ENCODE results near the gene WARS2. TPM values are rescaled to one million over a fixed set of nuclear protein-coding genes. Genes with fewer than 3 reads are reported as not detected.

Gene WARS2
- total RNA-seq, 1 experiment from 2014 or later = 37.9 TPM

DNA sequence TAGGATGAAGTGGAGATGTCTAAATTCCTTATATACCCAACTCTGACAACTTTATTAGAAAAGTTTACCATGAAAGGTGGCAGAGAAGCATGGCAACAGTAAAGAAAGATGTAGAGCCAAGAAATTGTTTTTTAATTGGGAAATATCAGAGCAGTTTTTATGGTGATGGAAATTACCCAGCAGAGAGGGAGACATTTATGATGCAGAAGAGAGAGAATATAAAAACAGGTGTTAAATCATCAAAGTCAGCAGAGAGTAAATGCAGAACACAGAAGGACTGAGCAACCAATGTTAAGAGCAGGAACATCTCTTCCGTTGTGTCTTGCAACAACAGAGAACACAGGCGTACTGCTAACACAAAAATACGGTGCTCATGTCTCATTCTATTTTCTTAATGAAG lies 28.2 kb downstream of the WARS2 start:
- DNase-seq = no peak
- H3K9me3 ChIP-seq = peaks cover 8% of the 10 kb centered on the region
- H3K4me3 ChIP-seq = no peak overlapping the region
- H3K27me3 ChIP-seq = no peaks in the 10 kb centered on the region
- peaks cover 2% of the 10 kb centered on the region; the same call in 1 of the 2 replicates for H3K36me3 ChIP-seq

DNA sequence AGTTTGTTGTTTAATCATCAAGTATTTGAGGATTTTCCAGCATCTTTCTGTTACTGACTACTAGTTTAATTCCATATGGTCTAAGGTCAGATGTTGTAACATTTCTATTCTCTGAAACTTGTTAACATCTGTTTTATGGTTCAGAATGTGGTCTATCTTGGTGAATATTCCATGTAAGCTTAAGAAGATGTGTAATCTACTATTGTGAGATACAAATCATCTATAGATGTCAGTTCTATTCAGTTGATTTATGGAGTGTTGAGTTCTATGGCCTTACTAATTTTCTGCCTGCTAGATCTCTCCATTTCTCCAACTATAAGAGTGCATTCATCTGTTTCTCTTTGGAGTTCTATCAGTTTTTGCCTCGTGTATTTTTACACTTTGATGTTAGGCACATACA lies 31.5 kb downstream of the WARS2 start:
- no peak for DNase-seq
- Histone ChIP-seq H3K36me3 (peaks cover 2% of the 10 kb centered on the region; the same call in 1 of the 2 replicates), H3K27me3 (no peaks in the 10 kb centered on the region), H3K9me3 (peaks cover 8% of the 10 kb centered on the region), H3K4me3 (no peak overlapping the region)

DNA sequence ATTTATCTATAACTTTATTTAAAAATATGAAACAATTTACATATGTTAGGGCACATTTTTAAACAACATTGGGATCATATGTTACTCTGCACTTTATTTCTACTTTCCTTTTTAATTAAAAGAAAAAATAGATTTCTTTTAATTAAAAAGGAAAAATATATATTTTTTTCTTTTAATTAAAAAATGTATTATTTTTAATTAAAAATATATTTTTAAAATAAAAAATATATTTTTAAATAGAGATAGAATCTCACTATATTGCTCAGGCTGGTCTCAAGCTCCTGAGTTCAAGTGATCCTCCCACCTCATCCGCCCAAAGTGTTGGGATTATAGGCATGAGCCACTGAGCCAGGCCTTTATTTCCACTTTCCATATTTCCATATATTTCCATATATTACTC lies 36.7 kb downstream of the WARS2 start:
- H3K36me3 ChIP-seq = no peaks in the 10 kb centered on the region; the same call in 1 of the 2 replicates
- no peak for DNase-seq
- H3K27me3 ChIP-seq = no peaks in the 10 kb centered on the region
- no peaks in the 10 kb centered on the region; the same call in 1 of the 2 replicates for H3K9me3 ChIP-seq
- no peak overlapping the region for H3K4me3 ChIP-seq

GRCh38 chr1:119102051-119102450 lies 38.4 kb downstream of the WARS2 start:
- H3K4me3 ChIP-seq = no peak overlapping the region
- DNase-seq = no peak
- H3K27me3 ChIP-seq = no peaks in the 10 kb centered on the region
- no peaks in the 10 kb centered on the region; the same call in 1 of the 2 replicates for H3K36me3 ChIP-seq
- no peaks in the 10 kb centered on the region; the same call in 1 of the 2 replicates for H3K9me3 ChIP-seq

DNA sequence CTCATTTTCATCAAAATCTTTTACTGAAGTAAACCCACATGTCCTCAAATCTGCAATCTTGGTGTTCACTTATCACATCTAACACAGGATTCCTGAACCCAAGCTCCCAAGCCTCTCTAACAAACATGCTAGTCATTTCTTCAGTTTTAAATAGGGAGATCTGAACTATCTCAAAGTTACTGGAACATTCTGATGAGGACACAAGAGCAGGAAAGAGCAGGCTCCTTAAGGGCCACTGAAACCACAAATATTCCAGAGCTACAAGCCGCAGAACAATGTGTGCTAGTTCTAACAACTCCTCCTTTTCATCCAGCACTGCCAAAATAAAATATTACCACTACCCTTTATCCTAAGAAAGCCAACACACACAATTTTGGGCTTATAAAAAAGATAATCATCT lies 38.9 kb downstream of the WARS2 start:
- H3K9me3 ChIP-seq = no peaks in the 10 kb centered on the region
- H3K27me3 ChIP-seq = no peaks in the 10 kb centered on the region
- H3K36me3 ChIP-seq = no peaks in the 10 kb centered on the region; the same call in 1 of the 2 replicates
- H3K4me3 ChIP-seq = no peak overlapping the region
- no peak for DNase-seq

- no peaks in the 10 kb centered on the region for H3K9me3 ChIP-seq
- H3K27me3 ChIP-seq = no peaks in the 10 kb centered on the region
- H3K4me3 ChIP-seq = no peak overlapping the region
- DNase-seq = no peak
- no peaks in the 10 kb centered on the region; the same call in 1 of the 2 replicates for H3K36me3 ChIP-seq
Observed at GRCh38 chr1:119099775-119100174, 40.7 kb downstream of the WARS2 start.

DNA sequence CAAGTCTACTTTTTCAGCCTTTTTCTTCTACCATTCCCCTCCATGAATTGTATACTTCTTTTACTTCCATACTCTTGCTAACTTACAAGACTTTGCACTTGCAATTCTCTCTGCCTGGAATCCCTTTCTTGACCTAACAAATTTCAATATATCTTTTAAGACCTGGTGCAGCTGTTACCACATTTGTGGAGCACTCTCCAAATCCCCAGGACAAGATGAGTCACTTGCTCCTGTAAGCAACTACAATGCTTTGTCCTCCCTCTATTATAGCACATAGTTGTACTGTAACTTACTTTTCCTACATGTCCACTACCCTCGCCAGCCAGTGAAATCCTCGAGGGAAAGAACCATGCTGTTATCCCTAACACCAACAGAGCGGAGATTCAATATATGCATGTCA lies 43.1 kb downstream of the WARS2 start:
- Histone ChIP-seq H3K36me3 (no peaks in the 10 kb centered on the region; the same call in 1 of the 2 replicates), H3K4me3 (no peak overlapping the region), H3K9me3 (no peaks in the 10 kb centered on the region), H3K27me3 (no peaks in the 10 kb centered on the region)
- peak; percentile 14 for DNase-seq

GRCh38 chr1:119093721-119094120 lies 46.7 kb downstream of the WARS2 start:
- Histone ChIP-seq H3K36me3 (peaks cover 3% of the 10 kb centered on the region), H3K4me3 (no peak overlapping the region), H3K9me3 (peaks cover 20% of the 10 kb centered on the region), H3K27me3 (no peaks in the 10 kb centered on the region)
- DNase-seq = no peak

DNA sequence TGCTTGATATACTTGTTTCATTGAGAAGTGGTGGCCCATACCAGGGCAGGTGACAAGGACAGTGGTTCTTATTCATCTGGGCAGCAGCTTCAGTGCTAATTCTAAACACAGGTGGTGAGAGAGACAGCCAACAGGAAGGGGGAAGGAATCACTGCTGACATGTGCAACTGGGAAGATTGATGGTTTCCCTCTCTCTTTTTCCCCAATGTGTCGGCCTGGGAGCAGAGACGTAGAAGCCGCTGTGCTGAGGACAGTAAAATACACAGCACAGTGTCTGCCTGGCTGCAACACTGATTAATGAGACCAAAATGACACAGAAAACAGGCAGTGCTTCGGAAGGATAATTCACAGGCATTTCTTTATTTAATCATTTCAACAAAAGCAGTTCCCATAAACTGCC lies 48.8 kb downstream of the WARS2 start:
- H3K9me3 ChIP-seq = peaks cover 20% of the 10 kb centered on the region
- H3K27me3 ChIP-seq = no peaks in the 10 kb centered on the region
- DNase-seq = no peak
- H3K36me3 ChIP-seq = peaks cover 3% of the 10 kb centered on the region
- no peak overlapping the region for H3K4me3 ChIP-seq

GRCh38 chr1:119090250-119090649 lies 50.2 kb downstream of the WARS2 start:
- DNase-seq = no peak
- no peak overlapping the region for H3K4me3 ChIP-seq
- no peaks in the 10 kb centered on the region for H3K27me3 ChIP-seq
- H3K36me3 ChIP-seq = peaks cover 3% of the 10 kb centered on the region
- H3K9me3 ChIP-seq = peaks cover 20% of the 10 kb centered on the region

DNA sequence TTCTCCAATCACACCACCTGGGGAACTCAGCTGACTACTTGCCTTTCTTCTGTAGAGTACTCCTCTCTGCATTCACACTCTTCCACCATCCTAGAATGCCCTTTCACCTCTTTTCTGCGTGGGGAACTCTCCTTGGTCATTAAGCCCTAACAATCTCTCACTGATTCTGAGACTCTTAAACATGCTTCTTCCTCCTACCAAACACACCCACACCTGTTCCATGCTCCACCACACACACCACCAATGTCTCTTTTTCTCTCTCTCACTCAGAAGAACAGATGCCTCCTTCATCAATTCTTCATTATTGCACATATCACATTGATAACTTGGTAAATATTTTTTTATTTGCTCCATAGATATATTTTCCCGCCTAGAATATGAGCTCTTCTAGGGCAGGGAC lies 53.6 kb downstream of the WARS2 start:
- H3K27me3 ChIP-seq = no peaks in the 10 kb centered on the region
- DNase-seq = no peak

DNA sequence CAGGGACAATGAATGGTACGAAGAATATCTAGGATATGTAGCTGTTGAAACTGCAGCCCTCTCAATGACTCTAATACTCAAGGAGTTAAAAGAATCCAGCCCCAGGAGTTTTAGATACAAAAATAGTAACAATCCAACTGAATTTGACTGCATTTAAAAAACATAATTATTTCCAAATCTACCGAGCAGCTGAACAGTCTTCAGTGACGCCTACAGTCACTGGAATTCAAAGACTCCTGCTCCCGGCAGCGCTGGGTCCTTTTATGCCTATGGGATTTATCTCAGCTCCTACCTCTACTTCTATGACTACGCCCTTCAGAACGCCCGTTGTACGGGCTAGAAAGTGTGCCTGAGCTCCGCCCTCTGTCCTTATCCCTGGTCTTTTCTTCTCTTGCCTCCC lies 55.7 kb downstream of the WARS2 start:
- Histone ChIP-seq H3K27me3 (no peaks in the 10 kb centered on the region), H3K9me3 (peaks cover 6% of the 10 kb centered on the region; the same call in 1 of the 2 replicates), H3K4me3 (no peak overlapping the region), H3K36me3 (no peaks in the 10 kb centered on the region)
- DNase-seq = no peak

More for the DNA sequence above, 53.6 kb downstream of the WARS2 start:
- H3K36me3 ChIP-seq = peaks cover 3% of the 10 kb centered on the region
- H3K4me3 ChIP-seq = no peak overlapping the region
- H3K9me3 ChIP-seq = peaks cover 20% of the 10 kb centered on the region

GRCh38 chr1:119083980-119084379 lies 56.5 kb downstream of the WARS2 start:
- Histone ChIP-seq H3K27me3 (no peaks in the 10 kb centered on the region), H3K36me3 (no peaks in the 10 kb centered on the region), H3K9me3 (no peaks in the 10 kb centered on the region; the same call in 1 of the 2 replicates), H3K4me3 (no peak overlapping the region)
- no peak for DNase-seq

DNA sequence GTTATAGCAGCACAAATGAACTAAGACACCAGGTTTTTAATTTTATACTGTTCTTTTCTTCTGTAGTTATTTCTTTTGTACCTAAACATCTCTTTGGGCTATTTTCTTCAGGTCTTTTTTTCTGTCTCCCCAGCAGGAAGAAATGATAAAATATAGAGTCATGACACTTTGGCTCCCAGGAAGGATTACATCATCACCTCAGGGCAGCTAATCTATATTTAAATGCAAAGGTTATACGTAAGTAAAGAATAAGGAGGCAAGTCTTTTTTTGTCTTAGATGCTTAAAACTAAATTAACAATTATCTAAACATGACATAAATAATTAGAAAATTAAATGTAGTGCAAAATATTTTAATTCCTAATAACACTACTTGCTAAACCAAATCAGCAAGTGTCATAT lies 57.0 kb downstream of the WARS2 start:
- Histone ChIP-seq H3K36me3 (peaks cover 2% of the 10 kb centered on the region), H3K9me3 (no peaks in the 10 kb centered on the region; the same call in 1 of the 2 replicates), H3K4me3 (no peak overlapping the region), H3K27me3 (no peaks in the 10 kb centered on the region)
- no peak for DNase-seq

GRCh38 chr1:119081700-119082099 lies 58.8 kb downstream of the WARS2 start:
- no peak for DNase-seq
- H3K4me3 ChIP-seq = no peak overlapping the region
- no peaks in the 10 kb centered on the region for H3K27me3 ChIP-seq
- no peaks in the 10 kb centered on the region; the same call in 1 of the 2 replicates for H3K9me3 ChIP-seq
- peaks cover 6% of the 10 kb centered on the region for H3K36me3 ChIP-seq

- Histone ChIP-seq H3K27me3 (no peaks in the 10 kb centered on the region), H3K4me3 (no peak overlapping the region), H3K36me3 (peaks cover 6% of the 10 kb centered on the region), H3K9me3 (no peaks in the 10 kb centered on the region; the same call in 1 of the 2 replicates)
- no peak for DNase-seq
Observed at GRCh38 chr1:119081267-119081666, 59.2 kb downstream of the WARS2 start.

GRCh38 chr1:119080586-119080985 lies 59.9 kb downstream of the WARS2 start:
- Histone ChIP-seq H3K36me3 (peaks cover 6% of the 10 kb centered on the region), H3K4me3 (no peak overlapping the region), H3K9me3 (no peaks in the 10 kb centered on the region; the same call in 1 of the 2 replicates), H3K27me3 (no peaks in the 10 kb centered on the region)
- DNase-seq = peak; percentile 93

- DNase-seq = no peak
- peaks cover 6% of the 10 kb centered on the region for H3K36me3 ChIP-seq
- no peaks in the 10 kb centered on the region; the same call in 1 of the 2 replicates for H3K9me3 ChIP-seq
- H3K27me3 ChIP-seq = no peaks in the 10 kb centered on the region
- H3K4me3 ChIP-seq = no peak overlapping the region
Observed at GRCh38 chr1:119079881-119080280, 60.6 kb downstream of the WARS2 start.

Measured in MG63 (cell line).